Thyroid gland (tissue), 4 donors: ENCODE measurements around the gene JPH2. TPM values are rescaled to one million over a fixed set of nuclear protein-coding genes. Genes with fewer than 3 reads are reported as not detected.

Experiments
- DNase-seq, 2 donors: peaks; one replicate each; pipeline ENCODE4 v3.0.0-alpha.2; 2019
- H3K27ac ChIP-seq, 3 donors: fragments of 200-600 bp; sonication (generic); 1 replicate in 2 of 3; 2 replicates in 1 of 3; pipeline ENCODE4 v1.5.1; 2016 to 2019; ENCODE audit warnings: mild to moderate bottlenecking in 1 of 3, moderate library complexity in 1 of 3
- H3K27me3 ChIP-seq: fragments of 200-600 bp; sonication (generic); one replicate; pipeline ENCODE4 v1.5.1; 2019
- H3K36me3 ChIP-seq, 2 donors: fragments of 200-600 bp; sonication (generic); one replicate each; pipeline ENCODE4 v1.5.1; 2016 to 2019
- H3K4me1 ChIP-seq, 2 donors: fragments of 200-600 bp; sonication (generic); one replicate each; pipeline ENCODE4 v1.5.1; 2017 to 2019
- H3K4me3 ChIP-seq, 3 donors: fragments of 200-600 bp; sonication (generic); replicated peaks in 1 of 3; 1 replicate in 2 of 3; 2 replicates in 1 of 3; pipeline ENCODE4 v1.5.1; 2016; ENCODE audit warnings: mild to moderate bottlenecking in 1 of 3
- H3K9me3 ChIP-seq: fragments of 200-600 bp; sonication (generic); one replicate; pipeline ENCODE4 v1.5.1; 2017
- CTCF ChIP-seq, 6 experiments: fragments of 200-600 bp in 3 of 6; fragments of 450-650 bp in 3 of 6; sonication (generic) in 3 of 6; IDR thresholded peaks; one replicate each; pipeline ENCODE4 v1.5.1; 2016 to 2019; ENCODE audit warnings: antibody characterized with exemption in 6 of 6, mild to moderate bottlenecking in 2 of 6, inconsistent platforms in 1 of 6, moderate library complexity in 1 of 6
- POLR2A ChIP-seq, 2 donors: fragments of 450-650 bp; IDR thresholded peaks; one replicate each; pipeline ENCODE4 v1.6.1; 2017; ENCODE audit warnings: antibody characterized with exemption in 2 of 2, mild to moderate bottlenecking in 2 of 2, moderate library complexity in 1 of 2
- WGBS, 2 donors: methylation state at CpG; one replicate each; pipeline ENCODE4 v1.1.5; 2017; 5-methylcytosine and 5-hydroxymethylcytosine counted together
- intact Hi-C: fragments of 100-400 bp; cut with DNase I; formaldehyde crosslinking; loops from one replicate; pipeline ENCODE4 v1.15.1; 2023
- total RNA-seq, 4 donors: library from RNA; depleted of rRNA; stranded (reverse); fragments of >200 nt; gene quantifications; one replicate each; pipeline ENCODE4 v1.2.3, GENCODE V29; 2016

Gene JPH2
- total RNA-seq, 4 donors from 2014 or later, result 0.67 to 2.3 (median 1.8) TPM

- H3K27me3 ChIP-seq, result no peaks in the 10 kb centered on the region
- no peaks in the 10 kb centered on the region for H3K9me3 ChIP-seq
- TF ChIP-seq CTCF (IDR thresholded peaks at IDR 0.05) (no peak), POLR2A (IDR thresholded peaks at IDR 0.05) (no peak)
- no peak overlapping the region for H3K4me3 ChIP-seq
- WGBS, 2 donors, result 85 to 86% methylated on average over 20 to 30 of the region's 30 CpGs
- H3K27ac ChIP-seq, result no peak overlapping the region
- DNase-seq, result no peak
- H3K36me3 ChIP-seq, result no peaks in the 10 kb centered on the region
- intact Hi-C loops, result no loop called here
- no peaks in the 10 kb centered on the region for H3K4me1 ChIP-seq
These were observed 118.4 kb downstream of the JPH2 start for GRCh38 chr20:44068316-44069201.

- no peak overlapping the region for H3K4me3 ChIP-seq
- no peaks in the 10 kb centered on the region for H3K9me3 ChIP-seq
- 89 to 93% methylated on average over 4 to 15 of the region's 15 CpGs for WGBS, 2 donors
- H3K27ac ChIP-seq, result no peak overlapping the region
- no peaks in the 10 kb centered on the region for H3K36me3 ChIP-seq
- H3K27me3 ChIP-seq, result no peaks in the 10 kb centered on the region
- no peaks in the 10 kb centered on the region for H3K4me1 ChIP-seq
- DNase-seq, result no peak
- intact Hi-C loops, result no loop called here
- TF ChIP-seq POLR2A (IDR thresholded peaks at IDR 0.05) (no peak), CTCF (IDR thresholded peaks at IDR 0.05) (no peak)
These were observed 119.3 kb downstream of the JPH2 start for GRCh38 chr20:44067650-44068081.

GRCh38 chr20:44066645-44067606, 120.1 kb downstream of the JPH2 start:
- intact Hi-C loops, result no loop called here
- WGBS, 2 donors, result 84 to 87% methylated on average over 12 to 15 of the region's 15 CpGs
- TF ChIP-seq CTCF (IDR thresholded peaks at IDR 0.05) (no peak), POLR2A (IDR thresholded peaks at IDR 0.05) (no peak)
- H3K4me3 ChIP-seq, result no peak overlapping the region
- no peak overlapping the region for H3K27ac ChIP-seq
- no peaks in the 10 kb centered on the region for H3K27me3 ChIP-seq
- no peaks in the 10 kb centered on the region for H3K36me3 ChIP-seq
- no peaks in the 10 kb centered on the region for H3K4me1 ChIP-seq
- no peaks in the 10 kb centered on the region for H3K9me3 ChIP-seq
- DNase-seq, result no peak

GRCh38 chr20:44065401-44066340, 121.3 kb downstream of the JPH2 start:
- WGBS, 2 donors, result 93 to 98% methylated on average over 17 to 20 of the region's 20 CpGs
- H3K4me1 ChIP-seq, result no peaks in the 10 kb centered on the region
- no peak overlapping the region for H3K4me3 ChIP-seq
- H3K36me3 ChIP-seq, result no peaks in the 10 kb centered on the region
- no peaks in the 10 kb centered on the region for H3K9me3 ChIP-seq
- TF ChIP-seq CTCF (IDR thresholded peaks at IDR 0.05), result no peak
- no peak for TF ChIP-seq POLR2A (IDR thresholded peaks at IDR 0.05)
- no peak overlapping the region for H3K27ac ChIP-seq
- H3K27me3 ChIP-seq, result no peaks in the 10 kb centered on the region
- DNase-seq, result no peak
- intact Hi-C loops, result no loop called here
